Measurements from ENCODE around the gene SPEN. TPM values are rescaled to one million over a fixed set of nuclear protein-coding genes. Genes with fewer than 3 reads are reported as not detected.

The SPEN gene
- total RNA-seq, 1 donor from 2014 or later = 10.4 TPM

DNA sequence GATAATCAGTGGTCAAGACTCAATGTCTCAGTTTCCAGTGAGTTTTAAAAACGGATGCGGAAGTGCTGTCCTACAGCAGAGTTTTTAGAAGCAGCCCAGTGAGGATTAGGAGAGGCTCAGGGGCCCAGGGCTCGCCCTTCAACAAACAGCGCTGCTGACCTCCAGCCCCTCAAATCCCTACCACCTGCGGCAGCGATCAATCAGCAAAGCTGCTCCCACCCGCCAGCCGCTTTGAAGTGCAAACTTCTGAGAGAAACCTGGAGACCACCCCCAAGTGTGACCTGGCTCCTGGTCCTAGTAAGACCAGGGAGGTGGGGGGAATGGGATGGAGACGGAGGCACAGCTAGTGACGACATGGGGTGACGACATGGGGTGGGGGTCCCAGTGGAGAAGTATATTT is 114.0 kb downstream of the SPEN start:
- TF ChIP-seq CTCF (conservative IDR thresholded peaks at IDR 0.05; ENCODE audit: low read depth, low read length) = no peak
- DNase-seq (ENCODE audit: low read depth) = no peak
- no peak overlapping the region for H3K4me3 ChIP-seq (ENCODE audit: low read depth, low read length)

DNA sequence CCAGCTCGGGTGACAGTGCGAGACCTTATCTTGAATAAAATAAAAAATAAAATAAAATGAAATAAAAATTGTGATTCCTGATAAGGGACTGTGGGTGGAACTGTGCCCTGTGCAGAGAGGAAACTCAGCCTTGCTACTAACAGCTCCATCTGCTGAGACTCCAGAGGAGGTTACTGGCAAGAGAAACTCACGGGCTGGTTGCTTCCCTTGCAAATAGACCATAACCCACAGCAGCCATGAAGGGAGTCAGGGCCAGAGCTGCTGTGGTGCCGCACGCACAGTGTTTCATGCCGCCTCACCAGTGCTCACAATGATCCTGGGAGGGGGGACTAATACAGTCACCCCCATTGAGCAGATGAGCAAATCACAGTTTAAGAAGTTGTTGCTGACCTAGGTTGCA is 114.7 kb downstream of the SPEN start:
- DNase-seq (ENCODE audit: low read depth) = no peak
- H3K4me3 ChIP-seq (ENCODE audit: low read depth, low read length) = no peak overlapping the region
- TF ChIP-seq CTCF (conservative IDR thresholded peaks at IDR 0.05; ENCODE audit: low read depth, low read length) = no peak

GRCh38 chr1:15962671-15963362 is 115.3 kb downstream of the SPEN start:
- DNase-seq (ENCODE audit: low read depth) = no peak
- H3K4me3 ChIP-seq (ENCODE audit: low read depth, low read length) = no peak overlapping the region
- no peak for TF ChIP-seq CTCF (conservative IDR thresholded peaks at IDR 0.05; ENCODE audit: low read depth, low read length)

- no peak for DNase-seq (ENCODE audit: low read depth)
- TF ChIP-seq CTCF (conservative IDR thresholded peaks at IDR 0.05; ENCODE audit: low read depth, low read length) = no peak
- H3K4me3 ChIP-seq (ENCODE audit: low read depth, low read length) = no peak overlapping the region
These were observed 116.0 kb downstream of the SPEN start for GRCh38 chr1:15963363-15963967.

DNA sequence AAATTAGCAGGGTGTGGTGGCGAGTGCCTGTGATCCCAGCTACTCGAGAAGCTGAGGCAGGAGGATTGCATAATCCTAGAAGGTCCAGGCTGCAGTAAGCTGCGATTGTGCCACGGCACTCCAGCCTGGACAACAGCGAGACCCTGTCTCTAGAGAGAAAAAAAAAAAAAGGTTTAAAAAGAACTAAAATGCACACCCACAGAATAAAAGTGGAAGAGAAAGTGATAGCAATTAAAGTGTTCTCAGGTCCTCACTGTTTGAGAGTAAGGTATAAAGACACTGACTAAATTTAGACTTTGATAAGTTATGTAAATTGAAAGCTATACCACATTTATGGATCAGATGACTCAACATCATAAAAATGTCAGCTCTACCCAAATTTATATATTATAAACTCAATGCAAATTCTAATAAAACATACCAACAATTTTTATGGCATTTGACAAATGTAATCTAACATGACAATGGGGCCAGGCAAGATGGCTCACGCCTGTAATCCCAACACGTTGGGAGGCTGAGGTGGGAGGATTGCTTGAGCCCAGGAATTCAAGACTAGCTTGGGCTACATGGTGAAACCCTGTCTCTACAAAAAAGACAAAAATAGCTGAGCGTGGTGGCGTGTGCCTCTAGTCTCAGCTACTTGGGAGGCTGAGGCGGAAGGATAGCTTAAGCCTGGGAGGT is 116.6 kb downstream of the SPEN start:
- no peak overlapping the region for H3K4me3 ChIP-seq (ENCODE audit: low read depth, low read length)
- TF ChIP-seq CTCF (conservative IDR thresholded peaks at IDR 0.05; ENCODE audit: low read depth, low read length) = no peak
- no peak for DNase-seq (ENCODE audit: low read depth)

GRCh38 chr1:15965228-15965767 is 117.8 kb downstream of the SPEN start:
- TF ChIP-seq CTCF (conservative IDR thresholded peaks at IDR 0.05; ENCODE audit: low read depth, low read length) = no peak
- DNase-seq (ENCODE audit: low read depth) = no peak
- H3K4me3 ChIP-seq (ENCODE audit: low read depth, low read length) = no peak overlapping the region

Data from epithelial cell of proximal tubule (primary cell).